Suprapubic skin (tissue), 4 donors: ENCODE measurements around the gene VAV2. TPM values are rescaled to one million over a fixed set of nuclear protein-coding genes. Genes with fewer than 3 reads are reported as not detected.
A peak's percentile ranks its signal among the peaks of the same experiment; 100 is the strongest.

ENCODE experiments used
- DNase-seq, 2 donors: peaks; one replicate each; pipeline ENCODE4 v3.0.0-alpha.2; 2019; ENCODE audit warnings: low spot score in 2 of 2
- H3K27ac ChIP-seq: fragments of 200-600 bp; sonication (generic); one replicate; pipeline ENCODE4 v1.5.1; 2019
- H3K27me3 ChIP-seq: fragments of 200-600 bp; sonication (generic); one replicate; pipeline ENCODE4 v1.5.1; 2019
- H3K36me3 ChIP-seq: fragments of 200-600 bp; sonication (generic); one replicate; pipeline ENCODE4 v1.5.1; 2019
- H3K4me1 ChIP-seq: fragments of 200-600 bp; sonication (generic); one replicate; pipeline ENCODE4 v1.5.1; 2019
- H3K4me3 ChIP-seq: fragments of 200-600 bp; sonication (generic); one replicate; pipeline ENCODE4 v1.5.1; 2019; ENCODE audit warnings: mild to moderate bottlenecking
- H3K9me3 ChIP-seq: fragments of 200-600 bp; sonication (generic); one replicate; pipeline ENCODE4 v1.5.1; 2019
- EP300 ChIP-seq: sonication (generic); formaldehyde crosslinking; IDR thresholded peaks from one replicate; pipeline ENCODE4 v1.6.1; 2017; ENCODE audit warnings: antibody characterized with exemption
- POLR2A ChIP-seq, 2 donors: fragments of 450-650 bp; IDR thresholded peaks; one replicate each; pipeline ENCODE4 v1.6.1; 2017; ENCODE audit warnings: antibody characterized with exemption in 2 of 2, mild to moderate bottlenecking in 2 of 2, moderate library complexity in 2 of 2
- POLR2AphosphoS5 ChIP-seq, 3 donors: sonication (generic); formaldehyde crosslinking; IDR thresholded peaks; one replicate each; pipeline ENCODE4 v1.6.1; 2017; ENCODE audit warnings: antibody characterized with exemption in 3 of 3
- WGBS: methylation state at CpG from one replicate; pipeline ENCODE4 v1.1.5; 2018; 5-methylcytosine and 5-hydroxymethylcytosine counted together
- total RNA-seq, 4 donors: library from RNA; depleted of rRNA; stranded (reverse); fragments of >200 nt; gene quantifications; one replicate each; pipeline ENCODE4 v1.1.0, GENCODE V29; 2016
- TF ChIP-seq, protein P1 (sequence below), 2 donors: fragments of 200-600 bp in 1 of 2; fragments of 450-650 bp in 1 of 2; sonication (generic) in 1 of 2; IDR thresholded peaks; one replicate each; pipeline ENCODE4 v1.5.1; 2016 to 2019; ENCODE audit warnings: antibody characterized with exemption in 2 of 2, mild to moderate bottlenecking in 1 of 2, moderate library complexity in 1 of 2

Gene VAV2
- total RNA-seq, 4 donors from 2014 or later = 5.2 to 10.3 (median 6.4) TPM

DNA sequence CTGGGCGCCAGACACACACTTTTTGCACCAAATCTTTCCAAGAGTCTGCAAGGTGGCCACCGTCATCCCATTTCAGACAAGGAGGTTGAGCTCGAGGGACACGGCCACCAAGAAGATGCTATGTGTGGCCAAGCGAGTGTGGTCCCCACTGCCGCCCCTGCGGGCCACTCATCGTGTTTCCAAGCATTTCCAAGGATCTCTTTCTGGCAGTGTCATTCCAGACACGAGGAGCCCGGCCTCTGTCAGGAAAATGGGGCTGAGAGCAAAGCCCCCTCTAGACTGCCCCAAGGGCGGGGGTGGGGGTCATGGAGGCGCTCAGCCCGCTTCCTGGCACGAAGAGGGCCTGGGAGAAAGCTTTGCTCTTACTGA is 10.6 kb downstream of the VAV2 start:
- H3K4me1 ChIP-seq = peaks cover 14% of the 10 kb centered on the region
- peak in 1 of 2 donors; percentile 63 for DNase-seq
- H3K27me3 ChIP-seq = no peaks in the 10 kb centered on the region
- H3K36me3 ChIP-seq = no peaks in the 10 kb centered on the region
- H3K4me3 ChIP-seq = no peak overlapping the region
- TF ChIP-seq POLR2AphosphoS5 (IDR thresholded peaks at IDR 0.05) (no peak), EP300 (no peak), POLR2A (IDR thresholded peaks at IDR 0.05) (no peak)
- TF ChIP-seq, protein P1, sequence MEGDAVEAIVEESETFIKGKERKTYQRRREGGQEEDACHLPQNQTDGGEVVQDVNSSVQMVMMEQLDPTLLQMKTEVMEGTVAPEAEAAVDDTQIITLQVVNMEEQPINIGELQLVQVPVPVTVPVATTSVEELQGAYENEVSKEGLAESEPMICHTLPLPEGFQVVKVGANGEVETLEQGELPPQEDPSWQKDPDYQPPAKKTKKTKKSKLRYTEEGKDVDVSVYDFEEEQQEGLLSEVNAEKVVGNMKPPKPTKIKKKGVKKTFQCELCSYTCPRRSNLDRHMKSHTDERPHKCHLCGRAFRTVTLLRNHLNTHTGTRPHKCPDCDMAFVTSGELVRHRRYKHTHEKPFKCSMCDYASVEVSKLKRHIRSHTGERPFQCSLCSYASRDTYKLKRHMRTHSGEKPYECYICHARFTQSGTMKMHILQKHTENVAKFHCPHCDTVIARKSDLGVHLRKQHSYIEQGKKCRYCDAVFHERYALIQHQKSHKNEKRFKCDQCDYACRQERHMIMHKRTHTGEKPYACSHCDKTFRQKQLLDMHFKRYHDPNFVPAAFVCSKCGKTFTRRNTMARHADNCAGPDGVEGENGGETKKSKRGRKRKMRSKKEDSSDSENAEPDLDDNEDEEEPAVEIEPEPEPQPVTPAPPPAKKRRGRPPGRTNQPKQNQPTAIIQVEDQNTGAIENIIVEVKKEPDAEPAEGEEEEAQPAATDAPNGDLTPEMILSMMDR (IDR thresholded peaks at IDR 0.05) = no peak
- no peak overlapping the region for H3K27ac ChIP-seq
- WGBS = 90% methylated on average over 12 of the region's 14 CpGs
- H3K9me3 ChIP-seq = no peaks in the 10 kb centered on the region

DNA sequence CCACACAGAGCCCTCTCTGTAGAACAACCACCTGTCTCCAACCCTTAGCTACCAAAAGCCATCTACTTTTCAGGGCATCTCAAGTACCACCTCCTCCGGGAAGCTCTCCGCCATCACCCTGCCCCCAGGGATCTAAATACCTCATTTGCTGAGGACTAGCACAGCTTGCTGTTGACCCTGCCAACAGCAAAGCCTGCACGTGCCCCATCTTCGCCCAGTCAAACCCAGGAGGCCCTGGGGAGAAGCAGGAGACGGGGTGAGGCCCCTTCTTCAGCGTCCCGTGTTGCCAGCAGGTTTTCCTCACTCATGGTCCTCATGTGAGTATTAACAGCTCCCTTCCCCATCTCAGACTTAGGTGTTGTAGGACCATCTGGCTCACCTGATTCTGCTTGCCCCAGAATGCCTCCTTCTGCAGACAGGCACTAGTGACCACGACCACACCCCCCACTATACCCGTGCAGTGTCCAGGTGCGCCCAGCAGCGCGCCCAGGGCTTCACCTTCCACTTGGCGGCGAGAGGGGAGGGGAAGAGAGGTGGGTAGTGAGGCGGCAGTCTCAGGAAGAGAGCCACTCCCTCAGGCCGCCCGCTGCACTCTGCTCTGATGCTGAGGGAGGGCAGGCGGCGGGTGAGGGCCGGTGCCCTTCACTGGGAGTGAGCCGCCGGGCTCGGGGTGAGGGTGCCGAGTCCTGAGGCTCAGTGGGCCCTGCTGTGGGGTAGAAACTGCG is 11.1 kb downstream of the VAV2 start:
- H3K27me3 ChIP-seq = no peaks in the 10 kb centered on the region
- no peaks in the 10 kb centered on the region for H3K9me3 ChIP-seq
- no peak overlapping the region for H3K27ac ChIP-seq
- no peaks in the 10 kb centered on the region for H3K36me3 ChIP-seq
- DNase-seq = no peak
- no peak for TF ChIP-seq POLR2A (IDR thresholded peaks at IDR 0.05)
- no peak for TF ChIP-seq EP300
- TF ChIP-seq, protein P1 (IDR thresholded peaks at IDR 0.05) = no peak
- TF ChIP-seq POLR2AphosphoS5 (IDR thresholded peaks at IDR 0.05) = no peak
- 84% methylated on average over 7 of the region's 25 CpGs for WGBS
- no peak overlapping the region for H3K4me3 ChIP-seq
- peaks cover 14% of the 10 kb centered on the region for H3K4me1 ChIP-seq

GRCh38 chr9:133979921-133980863 is 11.9 kb downstream of the VAV2 start:
- H3K4me3 ChIP-seq = no peak overlapping the region
- WGBS = 67% methylated on average over 11 of the region's 22 CpGs
- no peak overlapping the region for H3K27ac ChIP-seq
- peaks cover 14% of the 10 kb centered on the region for H3K4me1 ChIP-seq
- no peak for TF ChIP-seq POLR2A (IDR thresholded peaks at IDR 0.05)
- no peak for TF ChIP-seq POLR2AphosphoS5 (IDR thresholded peaks at IDR 0.05)
- TF ChIP-seq, protein P1 (IDR thresholded peaks at IDR 0.05) = no peak
- no peak for TF ChIP-seq EP300
- no peak for DNase-seq
- H3K27me3 ChIP-seq = no peaks in the 10 kb centered on the region
- no peaks in the 10 kb centered on the region for H3K36me3 ChIP-seq
- H3K9me3 ChIP-seq = no peaks in the 10 kb centered on the region

DNA sequence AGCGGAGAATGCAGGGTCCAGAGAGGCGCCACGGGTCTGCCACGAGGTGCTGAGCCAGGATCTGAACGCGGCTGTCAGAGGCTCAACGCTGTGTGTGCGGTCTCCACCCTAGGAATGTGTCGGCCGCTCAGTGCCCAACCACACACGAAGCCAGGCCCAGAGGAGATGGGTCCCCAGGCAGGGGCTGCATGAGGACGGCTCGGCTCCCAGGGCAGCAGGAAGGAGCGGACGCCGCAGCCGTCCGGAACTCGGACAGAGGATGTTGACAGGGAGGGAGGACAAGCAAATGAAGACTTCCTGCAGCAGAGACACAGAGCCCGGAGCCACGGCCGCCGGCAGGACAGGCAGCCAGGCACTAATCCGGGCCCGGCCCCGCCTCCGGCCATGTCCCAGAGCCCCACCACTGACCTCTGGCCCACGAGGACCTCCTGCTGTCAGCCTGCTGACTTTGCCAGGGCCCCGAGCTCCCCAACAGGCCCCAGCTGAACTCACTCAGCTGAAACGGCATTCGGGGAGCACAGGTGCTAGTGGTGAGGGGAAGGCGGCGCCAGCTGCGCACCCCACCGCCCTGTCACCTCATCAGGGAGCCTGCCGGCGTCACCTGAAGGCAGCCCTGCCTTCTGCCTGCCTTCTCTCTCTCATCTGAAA is 12.7 kb downstream of the VAV2 start:
- no peak for DNase-seq
- Histone ChIP-seq H3K36me3 (no peaks in the 10 kb centered on the region), H3K27me3 (no peaks in the 10 kb centered on the region), H3K4me3 (peak overlapping the region; percentile 12), H3K27ac (no peak overlapping the region), H3K9me3 (no peaks in the 10 kb centered on the region), H3K4me1 (peaks cover 15% of the 10 kb centered on the region)
- WGBS = 55% methylated on average over 15 of the region's 37 CpGs
- TF ChIP-seq POLR2AphosphoS5 (IDR thresholded peaks at IDR 0.05) (no peak), POLR2A (IDR thresholded peaks at IDR 0.05) (no peak), EP300 (no peak)
- TF ChIP-seq, protein P1 (IDR thresholded peaks at IDR 0.05) = no peak

DNA sequence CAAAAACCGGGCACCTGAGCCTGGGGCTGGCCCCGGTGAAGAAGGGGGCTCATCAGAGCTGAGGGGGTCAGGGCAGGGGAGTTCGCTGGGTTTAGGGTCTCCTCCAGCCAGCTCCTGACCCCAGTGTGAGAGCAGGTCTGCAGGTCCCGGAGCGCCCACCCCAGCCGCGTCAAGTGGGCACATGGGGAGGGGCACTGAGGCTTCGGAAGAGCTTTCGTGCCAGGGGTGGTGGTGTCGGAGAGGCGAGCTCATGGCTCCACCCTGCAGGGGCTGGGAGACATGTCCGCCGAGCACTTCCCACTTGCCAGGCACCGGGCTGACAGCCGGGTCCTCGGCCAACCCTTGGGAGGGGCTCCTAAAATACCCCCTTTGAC is 13.2 kb downstream of the VAV2 start:
- 70% methylated on average over 3 of the region's 16 CpGs for WGBS
- no peak overlapping the region for H3K27ac ChIP-seq
- DNase-seq = no peak
- no peak for TF ChIP-seq POLR2A (IDR thresholded peaks at IDR 0.05)
- TF ChIP-seq EP300 = no peak
- no peak for TF ChIP-seq POLR2AphosphoS5 (IDR thresholded peaks at IDR 0.05)
- TF ChIP-seq, protein P1 (IDR thresholded peaks at IDR 0.05) = no peak
- peak overlapping the region; percentile 12 for H3K4me3 ChIP-seq
- H3K4me1 ChIP-seq = peaks cover 20% of the 10 kb centered on the region
- no peaks in the 10 kb centered on the region for H3K9me3 ChIP-seq
- H3K36me3 ChIP-seq = no peaks in the 10 kb centered on the region
- H3K27me3 ChIP-seq = no peaks in the 10 kb centered on the region
